ENCODE measurements around the gene FBXO2. TPM values are rescaled to one million over a fixed set of nuclear protein-coding genes. Genes with fewer than 3 reads are reported as not detected.

Gene FBXO2
- total and polyA plus RNA-seq, 2 of the 4 experiments (the other 2 are of a cell fraction) = 0.36 to 1.7 TPM

DNA sequence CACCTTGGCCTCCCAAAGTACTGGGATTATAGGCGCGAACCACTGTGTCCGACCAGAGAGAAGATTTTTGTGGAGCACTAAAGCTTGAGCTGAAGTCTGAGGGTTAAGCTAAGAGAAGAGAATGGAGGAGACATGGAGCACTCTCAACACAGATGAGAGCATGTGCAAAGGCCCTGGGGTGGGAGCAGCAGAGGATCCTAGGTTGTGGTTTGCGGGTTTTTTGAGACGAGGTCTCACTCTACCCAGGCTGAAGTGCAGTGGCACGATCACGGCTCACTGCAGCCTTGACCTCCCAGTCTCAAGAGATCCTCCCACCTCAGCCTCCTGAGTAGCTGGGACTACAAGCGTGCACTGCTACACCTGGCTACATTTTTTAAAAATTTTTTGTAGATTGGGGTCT, 30.5 kb downstream of the FBXO2 start:
- in situ Hi-C loops (cut with MboI; ENCODE audit: low sequenced_read_pairs) = no loop called here
- no peak overlapping the region for H2BK120ac ChIP-seq (ENCODE audit: low read depth, low read length)
- ChIA-PET POLR2A (ENCODE audit: unreplicated experiment) (no interaction called here), CTCF (no interaction called here)
- H3K9me3 ChIP-seq (ENCODE audit: control insufficient read depth, insufficient read depth, low read length) = no peaks in the 10 kb centered on the region
- dilution Hi-C loops (cut with HindIII; ENCODE audit: low sequenced_read_pairs, unreplicated experiment) = no loop called here
- H4K5ac ChIP-seq (ENCODE audit: low read depth, low read length) = no peak overlapping the region
- no peak overlapping the region for H4K8ac ChIP-seq (ENCODE audit: low read depth in 2 of 2, low read length in 2 of 2)
- no peak for ATAC-seq (ENCODE audit: low read depth)
- peaks cover 11% of the 10 kb centered on the region; the same call in 1 of the 2 replicates for H3K27me3 ChIP-seq (ENCODE audit: control insufficient read depth, insufficient read depth, low read length)
- H3K9me1 ChIP-seq (ENCODE audit: insufficient read depth, low read length) = no peaks in the 10 kb centered on the region
- no peak overlapping the region for H3K9ac ChIP-seq (ENCODE audit: low read depth, low read length)
- H2AFZ ChIP-seq (replicated peaks; ENCODE audit: low read length, poor library complexity) = no peak overlapping the region
- no peak for DNase-seq
- no peak overlapping the region for H2BK5ac ChIP-seq (ENCODE audit: low read depth, low read length, poor library complexity, severe bottlenecking)
- H3K27ac ChIP-seq (ENCODE audit: insufficient read depth, low read length) = no peak overlapping the region
- no peak overlapping the region for H4K91ac ChIP-seq (ENCODE audit: insufficient read depth, low read depth, low read length)
- no peak for TF ChIP-seq RCOR1 (IDR thresholded peaks at IDR 0.05; ENCODE audit: insufficient replicate concordance, low read length)
- no peak for TF ChIP-seq CHD1 (IDR thresholded peaks at IDR 0.05; ENCODE audit: low read depth, low read length)
- TF ChIP-seq MAFK (IDR thresholded peaks at IDR 0.05; ENCODE audit: low read depth, low read length) = no peak
- TF ChIP-seq RAD21 (IDR thresholded peaks at IDR 0.05; ENCODE audit: low read length) = no peak
- no peak for TF ChIP-seq POLR2A (IDR thresholded peaks at IDR 0.05; ENCODE audit: low read depth, low read length)
- no peak for TF ChIP-seq FOS (IDR thresholded peaks at IDR 0.05; ENCODE audit: low read depth, low read length)
- TF ChIP-seq USF2 (IDR thresholded peaks at IDR 0.05; ENCODE audit: low read depth, low read length) = no peak
- TF ChIP-seq RFX5 (IDR thresholded peaks at IDR 0.05; ENCODE audit: low read depth, low read length) = no peak
- TF ChIP-seq BHLHE40 (IDR thresholded peaks at IDR 0.05; ENCODE audit: low read depth, low read length) = no peak
- TF ChIP-seq MAZ (IDR thresholded peaks at IDR 0.05; ENCODE audit: borderline replicate concordance, low read depth, low read length) = no peak
- TF ChIP-seq CTCF (conservative IDR thresholded peaks at IDR 0.05; ENCODE audit: low read depth, low read length) = no peak
- no peak overlapping the region for H3K14ac ChIP-seq (replicated peaks; ENCODE audit: low read depth, low read length)
- no peak overlapping the region for H3K4ac ChIP-seq (ENCODE audit: low read depth, low read length)
- H3K4me3 ChIP-seq (ENCODE audit: insufficient read depth, low read depth, low read length) = no peak overlapping the region
- no peak overlapping the region for H3K56ac ChIP-seq (ENCODE audit: extremely low read depth, insufficient read depth, low read length)
- no peak overlapping the region for H3K18ac ChIP-seq (ENCODE audit: low read depth, low read length)
- H2BK20ac ChIP-seq (ENCODE audit: low read depth, low read length) = no peak overlapping the region
- no peak overlapping the region for H3K4me2 ChIP-seq (ENCODE audit: low read depth, low read length)
- H2AK5ac ChIP-seq (ENCODE audit: low read depth, low read length) = no peak overlapping the region
- no peaks in the 10 kb centered on the region for H3K79me1 ChIP-seq (ENCODE audit: low read depth in 1 of 2, low read length in 2 of 2)
- no peak overlapping the region for H2BK15ac ChIP-seq (ENCODE audit: low read depth, low read length)
- no peaks in the 10 kb centered on the region for H3K4me1 ChIP-seq (ENCODE audit: control insufficient read depth, insufficient read depth, low read length)
- no peak overlapping the region for H2AK9ac ChIP-seq (replicated peaks; ENCODE audit: low read depth, low read length, poor library complexity)
- BruUV-seq (replicated peaks) = no TSS peak
- H3K23ac ChIP-seq (ENCODE audit: low read depth, low read length) = no peak overlapping the region
- no peaks in the 10 kb centered on the region for H3K36me3 ChIP-seq (ENCODE audit: control insufficient read depth, insufficient read depth, low read length)
- intact Hi-C loops (cut with micrococcal nuclease) = no loop called here
- WGBS, 2 experiments (ENCODE audit: extremely low coverage in 2 of 2, insufficient read length in 1 of 2) = 93% methylated on average over 3 of the region's 8 CpGs; no CpG with 5 or more reads in 1 of the 2 experiments
- H4K20me1 ChIP-seq (ENCODE audit: insufficient read depth, low read length) = no peaks in the 10 kb centered on the region

Measured in IMR-90 (cell line).